ENCODE results near the gene TIGD6. TPM values are rescaled to one million over a fixed set of nuclear protein-coding genes. Genes with fewer than 3 reads are reported as not detected.
"Not testable (repeated sequence)": the region's sequence is repeated elsewhere in the genome, so short reads cannot be mapped to it uniquely, and the experiment has no call there.

TIGD6 gene
- total and polyA plus RNA-seq, 4 donors: 3.0 to 5.0 (median 4.2) TPM

GRCh38 chr5:149948993-149949392 lies 51.5 kb downstream of the TIGD6 start:
- Histone ChIP-seq H3K36me3 (ENCODE audit: control insufficient read depth in 4 of 4, insufficient read depth in 4 of 4, low read length in 4 of 4) (no peaks in the 10 kb centered on the region), H3K4me1 (ENCODE audit: control insufficient read depth in 5 of 5, insufficient read depth in 5 of 5, low read length in 5 of 5) (peaks cover 0 to 5% (median 0%) of the 10 kb centered on the region in 5 donors), H3K27ac (ENCODE audit: low read depth in 1 of 2, low read length in 1 of 2) (no peak overlapping the region), H3K27me3 (ENCODE audit: control insufficient read depth in 3 of 3, insufficient read depth in 3 of 3, low read length in 2 of 3) (no peaks in the 10 kb centered on the region), H3K9ac (ENCODE audit: insufficient read depth in 1 of 2, low read length in 2 of 2) (no peak overlapping the region), H3K4me3 (no peak overlapping the region), H3K9me3 (ENCODE audit: control insufficient read depth in 4 of 4, insufficient read depth in 3 of 4, low read length in 3 of 4) (no peaks in the 10 kb centered on the region)
- no peak for TF ChIP-seq CTCF (IDR thresholded peaks at IDR 0.05; ENCODE audit: control extremely low read depth, extremely low read depth)
- ATAC-seq (ENCODE audit: insufficient read depth, low FRiP score): no peak
- WGBS, 2 donors: 64 to 77% methylated on average over 5 of the region's 5 CpGs
- DNase-seq: no peak

GRCh38 chr5:149946118-149946517 lies 54.3 kb downstream of the TIGD6 start:
- peaks cover 0 to 5% (median 0%) of the 10 kb centered on the region in 5 donors for H3K4me1 ChIP-seq (ENCODE audit: control insufficient read depth in 5 of 5, insufficient read depth in 5 of 5, low read length in 5 of 5)
- no peaks in the 10 kb centered on the region for H3K36me3 ChIP-seq (ENCODE audit: control insufficient read depth in 4 of 4, insufficient read depth in 4 of 4, low read length in 4 of 4)
- no peak for TF ChIP-seq CTCF (IDR thresholded peaks at IDR 0.05; ENCODE audit: control extremely low read depth, extremely low read depth)
- H3K4me3 ChIP-seq: no peak overlapping the region
- H3K27ac ChIP-seq (ENCODE audit: low read depth in 1 of 2, low read length in 1 of 2): no peak overlapping the region
- DNase-seq (no peak), ATAC-seq (ENCODE audit: insufficient read depth, low FRiP score) (no peak)
- H3K27me3 ChIP-seq (ENCODE audit: control insufficient read depth in 3 of 3, insufficient read depth in 3 of 3, low read length in 2 of 3): no peaks in the 10 kb centered on the region
- H3K9me3 ChIP-seq (ENCODE audit: control insufficient read depth in 4 of 4, insufficient read depth in 3 of 4, low read length in 3 of 4): no peaks in the 10 kb centered on the region
- no peak overlapping the region for H3K9ac ChIP-seq (ENCODE audit: insufficient read depth in 1 of 2, low read length in 2 of 2)
- 86 to 95% methylated on average over 3 of the region's 3 CpGs for WGBS, 2 donors

- Histone ChIP-seq H3K4me1 (ENCODE audit: control insufficient read depth in 5 of 5, insufficient read depth in 5 of 5, low read length in 5 of 5) (peaks cover 0 to 5% (median 2%) of the 10 kb centered on the region in 5 donors), H3K27me3 (ENCODE audit: control insufficient read depth in 3 of 3, insufficient read depth in 3 of 3, low read length in 2 of 3) (no peaks in the 10 kb centered on the region), H3K9ac (ENCODE audit: insufficient read depth in 1 of 2, low read length in 2 of 2) (no peak within 1 kb of the TSS), H3K27ac (ENCODE audit: low read depth in 1 of 2, low read length in 1 of 2) (no peak within 1 kb of the TSS), H3K36me3 (ENCODE audit: control insufficient read depth in 4 of 4, insufficient read depth in 4 of 4, low read length in 4 of 4) (no peaks in the 10 kb centered on the region), H3K4me3 (no peak within 1 kb of the TSS), H3K9me3 (ENCODE audit: control insufficient read depth in 4 of 4, insufficient read depth in 3 of 4, low read length in 3 of 4) (no peaks in the 10 kb centered on the region)
- WGBS, 2 donors: 92 to 93% methylated on average over 2 of the region's 2 CpGs
- ATAC-seq (ENCODE audit: insufficient read depth, low FRiP score) (no peak), DNase-seq (no peak)
- TF ChIP-seq CTCF (IDR thresholded peaks at IDR 0.05; ENCODE audit: control extremely low read depth, extremely low read depth): no peak
These were observed 55.8 kb downstream of the TIGD6 start, which contains the start of gene PDE6A for GRCh38 chr5:149944666-149945065. TSS of gene PDE6A (minus strand) at chr5:149944793. CDS start at chr5:149944673, 120 bp downstream.

GRCh38 chr5:149943177-149943949 lies 57.1 kb downstream of the TIGD6 start:
- DNase-seq; H3K9ac ChIP-seq (ENCODE audit: insufficient read depth in 1 of 2, low read length in 2 of 2); H3K36me3 ChIP-seq (ENCODE audit: control insufficient read depth in 4 of 4, insufficient read depth in 4 of 4, low read length in 4 of 4); H3K27me3 ChIP-seq (ENCODE audit: control insufficient read depth in 3 of 3, insufficient read depth in 3 of 3, low read length in 2 of 3); H3K27ac ChIP-seq (ENCODE audit: low read depth in 1 of 2, low read length in 1 of 2); H3K4me1 ChIP-seq (ENCODE audit: control insufficient read depth in 5 of 5, insufficient read depth in 5 of 5, low read length in 5 of 5); ATAC-seq (ENCODE audit: insufficient read depth, low FRiP score); H3K9me3 ChIP-seq (ENCODE audit: control insufficient read depth in 4 of 4, insufficient read depth in 3 of 4, low read length in 3 of 4); H3K4me3 ChIP-seq: not testable (repeated sequence)
- WGBS, 2 donors: 91 to 94% methylated on average over 6 of the region's 6 CpGs

Other genes starting within 250 kb of the TIGD6 start
- under 1 TPM in 1 of 2 donors, not detected in 1; 0.06 TPM for gene PDE6A, start 55.9 kb downstream of the TIGD6 start, total RNA-seq
- gene PDE6A, start 55.9 kb downstream of the TIGD6 start, polyA plus RNA-seq: under 1 TPM; 0.03 to 0.06 TPM
- 10 to 100 TPM; 21.2 to 25.6 TPM for gene SLC26A2, start 39.9 kb downstream of the TIGD6 start, total RNA-seq
- gene SLC26A2, start 39.9 kb downstream of the TIGD6 start, polyA plus RNA-seq: 1 to 10 TPM; 5.8 to 7.1 TPM
- 10 to 100 TPM; 39.1 to 42.3 TPM for gene HMGXB3, start 85 bp upstream of the TIGD6 start, total RNA-seq
- gene HMGXB3, start 85 bp upstream of the TIGD6 start, polyA plus RNA-seq: 10 to 100 TPM; 22.3 to 22.6 TPM
- gene CSF1R, start 85.9 kb upstream of the TIGD6 start, total RNA-seq: 10 to 100 TPM; 29.1 to 52.3 TPM
- gene CSF1R, start 85.9 kb upstream of the TIGD6 start, polyA plus RNA-seq: 10 to 100 TPM; 13.0 to 65.0 TPM
- 100 to 1,000 TPM; 110 to 215 TPM for gene PDGFRB, start 155.2 kb upstream of the TIGD6 start, total RNA-seq
- gene PDGFRB, start 155.2 kb upstream of the TIGD6 start, polyA plus RNA-seq: 10 to 100 TPM; 33.6 to 46.5 TPM
- gene CDX1, start 166.1 kb upstream of the TIGD6 start, total RNA-seq: under 1 TPM; 0.25 to 0.43 TPM
- gene CDX1, start 166.1 kb upstream of the TIGD6 start, polyA plus RNA-seq: under 1 TPM; 0.09 to 0.28 TPM
- gene SLC6A7, start 189.4 kb upstream of the TIGD6 start, total RNA-seq: under 1 TPM in 1 of 2 donors, not detected in 1; 0.06 TPM
- gene SLC6A7, start 189.4 kb upstream of the TIGD6 start, polyA plus RNA-seq: under 1 TPM; 0.02 to 0.03 TPM

All from lung (tissue), 12 donors.